OCI-LY7 (cell line): ENCODE results near the gene COL18A1. TPM values are rescaled to one million over a fixed set of nuclear protein-coding genes. Genes with fewer than 3 reads are reported as not detected.

Experiments
- BruUV-seq: library from RNA; stranded (reverse); fragments of 400-500 nt; replicated peaks from 2 replicates; lab custom pipeline; 2021; lab: Mats Ljungman, UMichigan
- CTCF ChIA-PET: fragments of 300-600 bp; sonication (Branson Sonifier 250); formaldehyde crosslinking; loops from one replicate; lab custom pipeline; 2022; ENCODE audit warnings: antibody characterized with exemption; ENCODE audit not compliant: unreplicated experiment; lab: Charles Lee
- POLR2A ChIA-PET: fragments of 300-600 bp; sonication (Branson Sonifier 250); formaldehyde crosslinking; loops from one replicate; lab custom pipeline; 2022; ENCODE audit warnings: antibody characterized with exemption; lab: Charles Lee
- DNase-seq: peaks from one replicate; pipeline ENCODE4 v3.0.0-alpha.2; 2015; ENCODE audit warnings: low spot score
- H2AFZ ChIP-seq: fragments of 200-600 bp; sonication (generic), shearing (Covaris generic); 2 replicates; pipeline ENCODE4 v1.6.1; 2014; ENCODE audit warnings: mild to moderate bottlenecking, antibody characterized with exemption, low read length, moderate library complexity
- H3K27ac ChIP-seq: fragments of 200-600 bp; sonication (generic); 2 replicates; pipeline ENCODE4 v1.5.1; 2014; ENCODE audit warnings: mixed run types, low read depth, mild to moderate bottlenecking, moderate library complexity, low read length, inconsistent platforms; ENCODE audit not compliant: poor library complexity, severe bottlenecking
- H3K36me3 ChIP-seq: fragments of 200-600 bp; sonication (generic); 2 replicates; pipeline ENCODE4 v1.6.1; 2014; ENCODE audit warnings: mild to moderate bottlenecking, antibody characterized with exemption, low read length, moderate library complexity, mixed read lengths; ENCODE audit not compliant: insufficient read depth
- H3K4me1 ChIP-seq: fragments of 200-600 bp; sonication (generic); 2 replicates; pipeline ENCODE4 v1.5.1; 2014; ENCODE audit warnings: mild to moderate bottlenecking, low read length; ENCODE audit not compliant: insufficient read depth, poor library complexity, severe bottlenecking
- H3K4me2 ChIP-seq: fragments of 200-600 bp; sonication (generic); 2 replicates; pipeline ENCODE4 v1.6.1; 2014; ENCODE audit warnings: mild to moderate bottlenecking, low read length
- H3K4me3 ChIP-seq: fragments of 200-600 bp; sonication (generic); 2 replicates; pipeline ENCODE4 v1.5.1; 2014; ENCODE audit warnings: mild to moderate bottlenecking, low read depth, low read length; ENCODE audit not compliant: poor library complexity, severe bottlenecking
- H3K79me2 ChIP-seq: fragments of 200-600 bp; sonication (generic); 2 replicates; pipeline ENCODE4 v1.6.1; 2016; ENCODE audit warnings: low read depth, mild to moderate bottlenecking, low read length, moderate library complexity, mixed read lengths; ENCODE audit not compliant: insufficient read depth
- H3K9me2 ChIP-seq: fragments of 200-600 bp; sonication (generic); 2 replicates; pipeline ENCODE4 v1.6.1; 2016; ENCODE audit warnings: mild to moderate bottlenecking, low read length, mixed read lengths; ENCODE audit not compliant: insufficient read depth
- H3K9me3 ChIP-seq: fragments of 200-600 bp; sonication (generic); 2 replicates; pipeline ENCODE4 v1.6.1; 2014; ENCODE audit warnings: mild to moderate bottlenecking, mixed run types, low read length, mixed read lengths
- H4K20me1 ChIP-seq: fragments of 200-600 bp; sonication (generic); 2 replicates; pipeline ENCODE4 v1.6.1; 2014; ENCODE audit warnings: mild to moderate bottlenecking, antibody characterized with exemption, low read length, moderate library complexity, mixed read lengths; ENCODE audit not compliant: insufficient read depth
- CTCF ChIP-seq: fragments of 200-600 bp; sonication (generic); conservative IDR thresholded peaks from 2 replicates; pipeline ENCODE4 v1.5.1; 2014; ENCODE audit warnings: mild to moderate bottlenecking, antibody characterized with exemption, low read length, moderate library complexity, mixed read lengths
- EZH2phosphoT487 ChIP-seq: fragments of 200-600 bp; sonication (generic); IDR thresholded peaks from 2 replicates; pipeline ENCODE4 v1.6.1; 2018; ENCODE audit warnings: low read depth, borderline replicate concordance, mild to moderate bottlenecking, mixed run types, antibody characterized with exemption, low read length, moderate library complexity, mixed read lengths
- intact Hi-C: fragments of 100-400 bp; cut with micrococcal nuclease; formaldehyde crosslinking; loops from one replicate; pipeline ENCODE4 v1.10.0; 2022; ENCODE audit not compliant: unreplicated experiment
- total RNA-seq, 2 experiments: library from RNA; depleted of rRNA in 1 of 2; stranded (reverse); fragments of >200 nt in 1 of 2; shearing (Covaris generic) in 1 of 2; gene quantifications; 2 replicates each; pipeline ENCODE4 v1.2.3, GENCODE V29; 2014 to 2022

COL18A1 gene
- total RNA-seq, 2 experiments from 2014 or later: 0.23 to 7.4 TPM

GRCh38 chr21:45496968-45497845, 92.2 kb downstream of the COL18A1 start:
- H2AFZ ChIP-seq: no peak overlapping the region
- H3K4me1 ChIP-seq: no peaks in the 10 kb centered on the region
- intact Hi-C loops: no loop called here
- H3K36me3 ChIP-seq: no peaks in the 10 kb centered on the region
- no peak overlapping the region for H3K4me3 ChIP-seq
- no peak for DNase-seq
- ChIA-PET POLR2A (no interaction called here), CTCF (no interaction called here)
- BruUV-seq: no TSS peak
- H3K27ac ChIP-seq: no peak overlapping the region
- no peak overlapping the region for H3K4me2 ChIP-seq
- no peaks in the 10 kb centered on the region for H3K9me2 ChIP-seq
- TF ChIP-seq CTCF (no peak), EZH2phosphoT487 (no peak)
- H3K79me2 ChIP-seq: no peaks in the 10 kb centered on the region
- no peaks in the 10 kb centered on the region for H4K20me1 ChIP-seq
- no peaks in the 10 kb centered on the region for H3K9me3 ChIP-seq

GRCh38 chr21:45497846-45498645, 93.1 kb downstream of the COL18A1 start:
- Histone ChIP-seq H3K27ac (no peak overlapping the region), H3K9me2 (no peaks in the 10 kb centered on the region), H3K9me3 (no peaks in the 10 kb centered on the region), H3K4me3 (no peak overlapping the region), H4K20me1 (no peaks in the 10 kb centered on the region), H3K4me2 (no peak overlapping the region), H3K79me2 (no peaks in the 10 kb centered on the region), H2AFZ (no peak overlapping the region), H3K36me3 (no peaks in the 10 kb centered on the region), H3K4me1 (no peaks in the 10 kb centered on the region)
- POLR2A ChIA-PET: no interaction called here
- intact Hi-C loops: no loop called here
- no peak for TF ChIP-seq CTCF
- no peak for TF ChIP-seq EZH2phosphoT487
- no peak for DNase-seq
- CTCF ChIA-PET: no interaction called here
- no TSS peak for BruUV-seq
